Gastroesophageal sphincter (tissue), 3 donors: ENCODE measurements around the gene KCNMA1.

ENCODE experiments used
- POLR2A ChIP-seq, 2 donors: fragments of 450-650 bp; IDR thresholded peaks; one replicate each; pipeline ENCODE4 v1.6.1; 2017; ENCODE audit warnings: antibody characterized with exemption in 2 of 2, mild to moderate bottlenecking in 2 of 2, moderate library complexity in 1 of 2
- TF ChIP-seq, protein P1 (sequence below), 4 experiments: fragments of 200-600 bp in 2 of 4; fragments of 450-650 bp in 2 of 4; sonication (generic) in 1 of 4; IDR thresholded peaks; one replicate each; pipeline ENCODE4 v1.5.1; 2017 to 2019; ENCODE audit warnings: antibody characterized with exemption in 4 of 4, mild to moderate bottlenecking in 2 of 4, moderate library complexity in 2 of 4

DNA sequence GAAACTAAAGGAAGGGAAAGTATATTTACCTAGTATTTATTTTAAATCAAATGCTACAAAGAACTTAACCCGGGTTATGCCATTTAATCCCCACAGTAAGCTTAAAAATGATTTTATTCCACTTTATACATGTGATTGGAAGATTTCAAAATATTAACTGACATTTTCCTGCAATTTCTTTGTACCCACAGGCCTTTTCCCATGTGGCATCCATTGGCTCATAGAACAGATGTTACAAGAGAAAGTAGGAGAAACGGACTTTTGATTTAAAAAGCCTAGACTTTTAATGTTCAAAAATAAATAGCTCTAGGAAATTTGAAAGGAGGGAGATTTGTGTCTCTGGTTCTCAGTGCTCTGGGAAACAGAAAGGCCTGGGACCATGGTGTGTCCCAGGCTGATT is 807.9 kb downstream of the KCNMA1 start:
- TF ChIP-seq, protein P1, sequence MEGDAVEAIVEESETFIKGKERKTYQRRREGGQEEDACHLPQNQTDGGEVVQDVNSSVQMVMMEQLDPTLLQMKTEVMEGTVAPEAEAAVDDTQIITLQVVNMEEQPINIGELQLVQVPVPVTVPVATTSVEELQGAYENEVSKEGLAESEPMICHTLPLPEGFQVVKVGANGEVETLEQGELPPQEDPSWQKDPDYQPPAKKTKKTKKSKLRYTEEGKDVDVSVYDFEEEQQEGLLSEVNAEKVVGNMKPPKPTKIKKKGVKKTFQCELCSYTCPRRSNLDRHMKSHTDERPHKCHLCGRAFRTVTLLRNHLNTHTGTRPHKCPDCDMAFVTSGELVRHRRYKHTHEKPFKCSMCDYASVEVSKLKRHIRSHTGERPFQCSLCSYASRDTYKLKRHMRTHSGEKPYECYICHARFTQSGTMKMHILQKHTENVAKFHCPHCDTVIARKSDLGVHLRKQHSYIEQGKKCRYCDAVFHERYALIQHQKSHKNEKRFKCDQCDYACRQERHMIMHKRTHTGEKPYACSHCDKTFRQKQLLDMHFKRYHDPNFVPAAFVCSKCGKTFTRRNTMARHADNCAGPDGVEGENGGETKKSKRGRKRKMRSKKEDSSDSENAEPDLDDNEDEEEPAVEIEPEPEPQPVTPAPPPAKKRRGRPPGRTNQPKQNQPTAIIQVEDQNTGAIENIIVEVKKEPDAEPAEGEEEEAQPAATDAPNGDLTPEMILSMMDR (IDR thresholded peaks at IDR 0.05) = no peak
- no peak for TF ChIP-seq POLR2A (IDR thresholded peaks at IDR 0.05)
